GM06990 (cell line): ENCODE results near the gene SDK2.
A peak's percentile ranks its signal among the peaks of the same experiment; 100 is the strongest.

Experiments used
- DNase-seq: peaks from one replicate; pipeline ENCODE4 v3.0.0-alpha.2; 2011; ENCODE audit not compliant: insufficient read length; ENCODE audit errors: extremely low read depth
- H3K27me3 ChIP-seq: replicated peaks from 2 replicates; pipeline ENCODE4 v1.6.0; 2011; ENCODE audit warnings: low read length; ENCODE audit not compliant: control insufficient read depth, insufficient read depth
- H3K36me3 ChIP-seq: 2 replicates; pipeline ENCODE4 v1.5.1; 2011; ENCODE audit warnings: low read length; ENCODE audit not compliant: control insufficient read depth, insufficient read depth
- H3K4me3 ChIP-seq: replicated peaks from 2 replicates; pipeline ENCODE4 v1.5.1; 2011; ENCODE audit warnings: low read depth, mild to moderate bottlenecking, control low read depth, low read length
- CTCF ChIP-seq: IDR thresholded peaks from 2 replicates; pipeline ENCODE4 v1.5.1; 2011; ENCODE audit warnings: low read length, control low read depth, mild to moderate bottlenecking, inconsistent platforms; ENCODE audit not compliant: insufficient read depth, poor library complexity, severe bottlenecking

The SDK2 gene

GRCh38 chr17:73585583-73585982 lies 58.7 kb downstream of the SDK2 start:
- H3K27me3 ChIP-seq = peaks cover 1% of the 10 kb centered on the region; the same call in 1 of the 2 replicates
- no peak overlapping the region for H3K4me3 ChIP-seq
- DNase-seq = no peak
- H3K36me3 ChIP-seq = no peaks in the 10 kb centered on the region
- TF ChIP-seq CTCF = peak; percentile 33

DNA sequence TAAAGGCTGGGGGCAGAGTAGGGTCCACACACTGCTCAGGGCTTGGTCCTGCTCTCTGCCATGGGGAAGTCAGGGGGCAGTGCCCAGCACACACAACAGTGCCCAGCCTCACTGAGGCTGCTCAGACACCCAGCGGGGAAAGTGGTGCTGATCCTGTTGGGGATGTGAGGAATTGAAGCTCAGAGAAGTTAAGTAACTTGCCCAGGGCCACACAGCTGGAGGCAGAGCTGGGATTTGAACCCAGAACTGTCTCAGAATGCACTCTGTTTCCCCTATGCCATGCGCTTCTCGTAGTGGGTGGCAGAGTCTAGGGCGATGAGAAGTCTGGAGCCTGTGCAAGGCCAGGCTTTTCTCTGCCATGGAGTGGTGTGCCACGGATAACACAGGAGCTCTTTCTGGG lies 59.3 kb downstream of the SDK2 start:
- no peaks in the 10 kb centered on the region for H3K36me3 ChIP-seq
- DNase-seq = no peak
- H3K27me3 ChIP-seq = peaks cover 1% of the 10 kb centered on the region; the same call in 1 of the 2 replicates
- no peak overlapping the region for H3K4me3 ChIP-seq
- TF ChIP-seq CTCF = no peak

DNA sequence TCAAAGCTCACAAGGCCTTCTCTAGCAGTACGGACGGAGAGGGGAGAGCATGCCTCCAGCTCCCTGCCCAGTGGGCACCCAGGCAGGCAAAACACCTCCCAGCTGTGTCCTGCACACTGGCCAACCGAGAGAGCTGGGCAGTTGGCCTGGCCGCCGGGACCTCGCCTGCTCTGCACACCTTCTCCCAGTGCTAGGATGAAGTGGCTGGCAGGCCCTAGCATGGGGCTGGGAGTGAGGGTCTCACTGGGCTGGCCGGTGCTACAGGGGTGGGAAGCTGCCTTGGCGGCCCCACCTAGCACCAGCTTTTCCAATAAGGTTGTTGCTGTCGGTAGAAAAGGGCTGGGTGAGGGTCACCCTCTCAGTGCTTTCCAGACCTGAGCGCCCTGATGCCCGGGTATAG lies 60.2 kb downstream of the SDK2 start:
- no peak for TF ChIP-seq CTCF
- Histone ChIP-seq H3K4me3 (no peak overlapping the region), H3K27me3 (peaks cover 1% of the 10 kb centered on the region; the same call in 1 of the 2 replicates), H3K36me3 (no peaks in the 10 kb centered on the region)
- no peak for DNase-seq

GRCh38 chr17:73582821-73583220 lies 61.4 kb downstream of the SDK2 start:
- no peak for TF ChIP-seq CTCF
- DNase-seq = no peak
- no peaks in the 10 kb centered on the region for H3K36me3 ChIP-seq
- no peak overlapping the region for H3K4me3 ChIP-seq
- H3K27me3 ChIP-seq = peaks cover 1% of the 10 kb centered on the region; the same call in 1 of the 2 replicates

- Histone ChIP-seq H3K4me3 (no peak overlapping the region), H3K27me3 (peaks cover 1% of the 10 kb centered on the region; the same call in 1 of the 2 replicates), H3K36me3 (no peaks in the 10 kb centered on the region)
- no peak for DNase-seq
- TF ChIP-seq CTCF = no peak
These were observed 61.9 kb downstream of the SDK2 start for GRCh38 chr17:73582359-73582758.

- Histone ChIP-seq H3K27me3 (peaks cover 1% of the 10 kb centered on the region), H3K4me3 (no peak overlapping the region), H3K36me3 (no peaks in the 10 kb centered on the region)
- DNase-seq = no peak
- no peak for TF ChIP-seq CTCF
These were observed 62.9 kb downstream of the SDK2 start for GRCh38 chr17:73581379-73581778.
